GM23248 (cell line): Measurements from ENCODE around the gene MARCHF7.

Experiments
- EZH2 ChIP-seq: fragments of 200-600 bp; sonication (generic); IDR thresholded peaks from 2 replicates; pipeline ENCODE4 v1.6.1; 2018; ENCODE audit warnings: antibody characterized with exemption, mild to moderate bottlenecking; ENCODE audit not compliant: insufficient read depth, poor library complexity, severe bottlenecking
- EZH2phosphoT487 ChIP-seq: fragments of 200-600 bp; sonication (generic); IDR thresholded peaks from 2 replicates; pipeline ENCODE4 v1.6.1; 2018; ENCODE audit warnings: antibody characterized with exemption, moderate library complexity, mild to moderate bottlenecking, low read depth; ENCODE audit not compliant: insufficient read depth

DNA sequence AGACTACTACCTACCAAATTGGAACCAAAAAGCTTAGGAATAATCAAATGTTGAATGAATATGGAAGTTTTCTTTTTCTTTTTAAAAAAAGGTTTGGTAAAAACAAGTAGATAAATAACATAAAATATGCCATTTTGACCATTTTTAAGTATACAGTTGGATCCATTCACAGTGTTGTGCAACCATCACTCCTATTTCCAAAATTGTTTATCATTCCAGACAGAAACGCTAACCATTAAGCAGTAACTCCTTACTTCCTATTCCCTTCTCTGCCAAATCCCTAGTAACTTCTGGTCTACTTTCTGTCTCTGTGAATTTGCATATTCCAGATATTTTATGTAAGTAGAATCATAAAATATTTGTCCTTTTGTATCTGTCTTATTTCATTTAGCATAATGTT lies 45.9 kb downstream of the MARCHF7 start:
- TF ChIP-seq EZH2 (no peak), EZH2phosphoT487 (no peak)
